Esophagus muscularis mucosa (tissue), 4 donors: Measurements from ENCODE around the gene ZC3H6. TPM values are rescaled to one million over a fixed set of nuclear protein-coding genes. Genes with fewer than 3 reads are reported as not detected.

Experiments
- small RNA-seq, 3 donors: library from RNA; depleted of rRNA; stranded (forward); fragments of <200 nt; gene quantifications; one replicate each; pipeline ENCODE3, GENCODE V24; 2016
- total RNA-seq, 4 donors: library from RNA; depleted of rRNA; stranded (reverse); fragments of >200 nt; gene quantifications; one replicate each; pipeline versions ENCODE4 v1.1.0 to v1.2.1, GENCODE V29; 2016

ZC3H6 gene
- total RNA-seq, 4 donors from 2014 or later = 12.8 to 22.0 (median 16.8) TPM

Small RNAs within 50 kb of the gene (small RNA-seq; reads per million reads assigned to genes)
- gene AC115115.1 = 0 reads per million in 3 donors

Other genes with a start within 250 kb of the ZC3H6 start
- 10 to 100 TPM; 13.7 to 21.8 (median 14.9) TPM for gene TMEM87B, start 220.3 kb upstream of the ZC3H6 start, total RNA-seq
- gene FBLN7, start 137.2 kb upstream of the ZC3H6 start, total RNA-seq = 1 to 10 TPM; 1.1 to 2.1 (median 1.8) TPM
- gene ZC3H8, start 20.6 kb upstream of the ZC3H6 start, total RNA-seq = 1 to 10 TPM; 3.7 to 8.6 (median 5.7) TPM
- 10 to 100 TPM; 11.6 to 24.5 (median 15.3) TPM for gene RGPD8, start 158.0 kb downstream of the ZC3H6 start, total RNA-seq
- gene TTL, start 206.6 kb downstream of the ZC3H6 start, total RNA-seq = 10 to 100 TPM; 25.8 to 29.2 (median 27.3) TPM